ENCODE results near the gene MRPL2. TPM values are rescaled to one million over a fixed set of nuclear protein-coding genes. Genes with fewer than 3 reads are reported as not detected.
A peak's percentile ranks its signal among the peaks of the same experiment; 100 is the strongest.

The MRPL2 gene
- total and polyA plus RNA-seq, 11 donors = 54.0 to 142 (median 88.4) TPM

DNA sequence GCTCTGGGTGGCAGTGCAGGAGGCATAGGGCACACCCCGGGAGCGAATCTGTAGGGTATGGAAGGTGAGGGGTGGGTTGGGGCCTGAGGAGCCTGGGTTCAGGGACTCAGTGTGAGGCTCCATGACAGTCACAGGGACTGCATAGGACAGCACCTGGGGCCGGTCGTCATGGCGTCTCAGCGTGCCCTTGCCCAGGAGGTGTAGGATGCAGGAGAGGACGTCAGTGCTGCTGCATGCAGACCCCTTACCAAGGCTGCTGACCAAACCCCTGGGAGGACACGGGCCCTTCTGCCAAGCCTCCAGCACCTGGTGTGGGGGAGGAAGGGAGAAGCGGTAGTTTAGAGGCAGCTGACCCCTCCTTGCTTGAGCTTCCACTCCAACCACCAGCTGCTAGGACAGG, 21.5 kb downstream of the MRPL2 start:
- peaks cover 0 to 83% (median 62%) of the 10 kb centered on the region in 9 donors for H3K36me3 ChIP-seq
- peak overlapping the region in 1 of 12 donors; percentile 53 for H3K27ac ChIP-seq

DNA sequence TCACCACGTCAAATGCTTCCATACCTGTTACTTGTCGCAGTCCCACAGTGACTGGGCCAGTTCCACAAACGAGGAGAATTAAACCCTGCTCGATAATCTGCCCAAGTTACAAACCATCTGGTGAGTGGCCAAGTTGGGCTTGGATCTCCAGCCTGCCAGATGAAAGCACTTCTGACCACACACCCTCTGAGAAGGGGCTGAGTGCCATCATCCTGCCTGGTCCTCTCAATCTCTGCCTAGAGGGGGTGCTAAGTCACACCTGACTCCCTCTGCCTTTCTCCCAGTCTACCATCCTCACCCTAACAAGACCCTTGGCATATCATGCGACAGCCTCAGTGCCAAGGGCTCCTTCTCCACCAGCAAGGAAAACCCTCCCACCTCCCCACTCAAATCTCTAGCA, 22.0 kb downstream of the MRPL2 start:
- WGBS, 4 donors = 49 to 67% (median 59%) methylated on average over 5 of the region's 5 CpGs
- H3K4me3 ChIP-seq = no peak overlapping the region
- H3K9me3 ChIP-seq = no peaks in the 10 kb centered on the region
- intact Hi-C loops (cut with DNase I) = no loop called here
- H3K36me3 ChIP-seq = peaks cover 0 to 82% (median 64%) of the 10 kb centered on the region in 9 donors
- DNase-seq (no peak), ATAC-seq (peak in 3 of 4 donors; percentile 28 to 42 (median 41))
- peaks cover 0 to 24% (median 5%) of the 10 kb centered on the region in 12 donors for H3K4me1 ChIP-seq
- H3K27ac ChIP-seq = peak overlapping the region in 4 of 12 donors; percentile 6 to 53 (median 36)
- H3K27me3 ChIP-seq = no peaks in the 10 kb centered on the region
- no peak for TF ChIP-seq POLR2A (IDR thresholded peaks at IDR 0.05)
- TF ChIP-seq, protein P1, sequence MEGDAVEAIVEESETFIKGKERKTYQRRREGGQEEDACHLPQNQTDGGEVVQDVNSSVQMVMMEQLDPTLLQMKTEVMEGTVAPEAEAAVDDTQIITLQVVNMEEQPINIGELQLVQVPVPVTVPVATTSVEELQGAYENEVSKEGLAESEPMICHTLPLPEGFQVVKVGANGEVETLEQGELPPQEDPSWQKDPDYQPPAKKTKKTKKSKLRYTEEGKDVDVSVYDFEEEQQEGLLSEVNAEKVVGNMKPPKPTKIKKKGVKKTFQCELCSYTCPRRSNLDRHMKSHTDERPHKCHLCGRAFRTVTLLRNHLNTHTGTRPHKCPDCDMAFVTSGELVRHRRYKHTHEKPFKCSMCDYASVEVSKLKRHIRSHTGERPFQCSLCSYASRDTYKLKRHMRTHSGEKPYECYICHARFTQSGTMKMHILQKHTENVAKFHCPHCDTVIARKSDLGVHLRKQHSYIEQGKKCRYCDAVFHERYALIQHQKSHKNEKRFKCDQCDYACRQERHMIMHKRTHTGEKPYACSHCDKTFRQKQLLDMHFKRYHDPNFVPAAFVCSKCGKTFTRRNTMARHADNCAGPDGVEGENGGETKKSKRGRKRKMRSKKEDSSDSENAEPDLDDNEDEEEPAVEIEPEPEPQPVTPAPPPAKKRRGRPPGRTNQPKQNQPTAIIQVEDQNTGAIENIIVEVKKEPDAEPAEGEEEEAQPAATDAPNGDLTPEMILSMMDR (IDR thresholded peaks at IDR 0.05) = no peak

More for the DNA sequence above, 21.5 kb downstream of the MRPL2 start:
- intact Hi-C loops (cut with DNase I) = no loop called here
- DNase-seq = no peak
- Histone ChIP-seq H3K4me1 (peaks cover 0 to 24% (median 5%) of the 10 kb centered on the region in 12 donors), H3K9me3 (no peaks in the 10 kb centered on the region), H3K4me3 (no peak overlapping the region), H3K27me3 (no peaks in the 10 kb centered on the region)
- 80 to 84% (median 83%) methylated on average over 9 of the region's 9 CpGs for WGBS, 4 donors
- ATAC-seq = no peak
- no peak for TF ChIP-seq POLR2A (IDR thresholded peaks at IDR 0.05)
- TF ChIP-seq, protein P1 (IDR thresholded peaks at IDR 0.05) = no peak

DNA sequence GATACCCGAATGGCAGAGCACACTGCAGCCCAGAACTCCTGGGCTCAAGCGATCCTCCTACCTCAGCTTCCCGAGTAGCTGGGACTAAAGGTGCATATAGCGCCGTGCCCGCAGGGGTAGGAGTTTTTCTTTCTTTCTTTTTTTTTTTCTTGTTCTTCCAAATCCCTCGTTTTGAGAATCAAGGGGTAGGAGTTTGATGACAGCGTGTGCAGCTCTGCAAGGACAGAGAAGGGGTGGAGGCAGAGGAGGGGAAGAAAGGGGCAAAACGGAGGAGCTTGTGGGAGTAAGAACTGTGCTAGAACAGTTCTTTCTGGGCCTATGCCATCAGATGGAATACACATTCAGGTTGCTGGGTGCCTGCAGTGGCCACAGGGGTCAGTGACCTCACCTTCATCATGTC, 22.5 kb downstream of the MRPL2 start:
- 90 to 92% (median 91%) methylated on average over 9 of the region's 9 CpGs for whole genome bisulfite sequencing, 4 donors
- intact Hi-C loops (cut with DNase I) = no loop called here
- Histone ChIP-seq H3K36me3 (peaks cover 0 to 84% (median 68%) of the 10 kb centered on the region in 9 donors), H3K9me3 (no peaks in the 10 kb centered on the region), H3K4me1 (peaks cover 0 to 24% (median 5%) of the 10 kb centered on the region in 12 donors), H3K4me3 (no peak overlapping the region), H3K27ac (peak overlapping the region in 5 of 12 donors; percentile 6 to 80 (median 53)), H3K27me3 (no peaks in the 10 kb centered on the region)
- no peak for ATAC-seq
- no peak for DNase-seq
- TF ChIP-seq, protein P1 (IDR thresholded peaks at IDR 0.05) = no peak
- no peak for TF ChIP-seq POLR2A (IDR thresholded peaks at IDR 0.05)

DNA sequence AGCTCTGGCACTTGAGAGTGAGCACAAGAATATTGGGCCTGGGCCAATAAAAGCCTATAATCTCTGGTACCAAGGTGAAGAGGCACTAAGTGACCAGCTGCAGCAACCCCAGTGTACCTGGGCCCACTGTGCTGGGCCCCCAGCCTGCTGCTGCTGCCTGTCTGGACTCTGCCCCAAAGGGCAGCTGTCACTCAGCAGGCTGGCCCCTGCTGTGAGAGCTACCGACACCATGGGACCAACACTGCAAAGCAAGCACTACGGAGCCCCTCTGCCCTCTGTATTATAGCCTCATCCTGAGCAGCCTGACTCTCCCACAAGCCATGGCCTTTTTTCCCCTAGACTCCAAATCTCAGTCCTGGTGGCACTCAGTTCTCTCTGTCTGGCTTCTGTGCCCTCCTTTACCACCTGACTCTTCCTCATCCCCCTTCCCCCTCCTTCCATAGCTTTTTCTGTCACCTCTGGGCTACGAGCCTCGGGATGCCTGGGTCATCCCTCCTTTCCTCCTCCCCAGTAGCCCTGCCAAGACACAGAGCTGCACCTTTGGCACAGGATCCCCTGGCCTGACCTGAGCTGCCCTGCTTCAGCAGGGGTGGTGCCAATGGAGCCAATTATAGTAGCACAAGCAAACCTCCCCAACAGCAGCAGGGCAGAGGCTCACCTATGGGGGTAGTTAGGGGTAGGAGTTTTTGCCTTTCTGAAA, 23.6 kb downstream of the MRPL2 start:
- Histone ChIP-seq H3K4me1 (peaks cover 0 to 24% (median 5%) of the 10 kb centered on the region in 12 donors), H3K9me3 (no peaks in the 10 kb centered on the region), H3K4me3 (no peak overlapping the region), H3K27ac (peak overlapping the region in 11 of 12 donors; percentile 7 to 80 (median 55)), H3K36me3 (peaks cover 0 to 88% (median 72%) of the 10 kb centered on the region in 9 donors), H3K27me3 (no peaks in the 10 kb centered on the region)
- TF ChIP-seq, protein P1 (IDR thresholded peaks at IDR 0.05) = no peak
- no peak for TF ChIP-seq POLR2A (IDR thresholded peaks at IDR 0.05)
- DNase-seq = peak in 4 of 5 donors; percentile 65 to 87 (median 77)
- 34 to 48% (median 40%) methylated on average over 4 of the region's 4 CpGs for WGBS, 4 donors
- ATAC-seq = peak; percentile 88 to 96 (median 92)
- intact Hi-C loops (cut with DNase I) = no loop called here

All from heart left ventricle (tissue), 16 donors.